Hematopoietic multipotent progenitor cell treated with erythropoietin and hydrocortisone succinate and interleukin-3 and kit ligand, for 17 days (in vitro differentiated cells): Measurements from ENCODE around the gene SORT1.
"Not testable (repeated sequence)": the region's sequence is repeated elsewhere in the genome, so short reads cannot be mapped to it uniquely, and the experiment has no call there.

ENCODE experiments used
- DNase-seq: peaks from one replicate; pipeline ENCODE4 v3.0.0-alpha.2; 2015; ENCODE audit warnings: low spot score

SORT1 gene

DNA sequence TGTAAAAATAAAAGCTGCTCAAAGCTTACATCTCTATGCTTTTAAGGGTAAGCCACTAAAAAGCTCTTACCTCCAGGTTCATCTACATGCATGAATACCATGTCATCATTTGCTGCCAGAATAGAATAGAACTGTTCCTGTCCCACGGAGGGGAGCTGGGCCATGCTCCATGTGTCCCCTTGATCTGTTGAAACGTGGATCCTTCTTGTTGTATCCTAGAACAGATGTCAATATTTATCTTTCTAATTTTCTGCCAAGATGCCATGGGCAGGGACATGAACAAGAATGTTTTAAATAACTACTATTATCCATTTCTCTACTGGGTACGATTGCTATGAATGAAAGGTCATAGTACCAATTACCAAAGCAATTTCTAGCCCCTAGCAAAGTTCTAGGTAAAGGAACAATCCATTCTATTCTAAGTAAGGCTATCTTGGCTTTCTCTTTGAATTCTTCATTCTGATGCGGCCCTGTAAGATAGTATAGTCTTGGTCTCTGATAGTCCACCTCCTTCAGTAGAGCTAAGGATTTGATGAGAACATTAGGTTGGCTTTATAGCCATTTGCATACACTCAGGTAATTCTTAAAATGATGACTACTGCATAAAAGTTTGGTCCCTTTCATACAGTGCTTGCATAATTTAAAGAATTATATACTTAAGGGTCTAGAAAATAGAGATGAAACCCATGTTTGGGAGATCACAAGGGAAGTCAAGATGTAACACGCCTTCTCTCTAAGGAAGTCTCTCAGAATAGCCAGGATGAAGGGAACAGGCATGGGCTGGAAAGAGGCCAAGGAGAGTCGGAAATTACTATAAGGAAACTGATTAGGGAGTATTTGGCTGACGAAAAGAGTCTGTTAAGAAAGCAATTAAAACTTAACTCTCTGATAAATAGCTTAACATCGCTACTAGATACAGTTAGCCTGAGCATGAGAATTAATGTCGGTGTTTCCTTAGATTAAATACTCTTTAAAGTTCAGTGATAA, 55.5 kb downstream of the SORT1 start:
- no peak for DNase-seq

DNA sequence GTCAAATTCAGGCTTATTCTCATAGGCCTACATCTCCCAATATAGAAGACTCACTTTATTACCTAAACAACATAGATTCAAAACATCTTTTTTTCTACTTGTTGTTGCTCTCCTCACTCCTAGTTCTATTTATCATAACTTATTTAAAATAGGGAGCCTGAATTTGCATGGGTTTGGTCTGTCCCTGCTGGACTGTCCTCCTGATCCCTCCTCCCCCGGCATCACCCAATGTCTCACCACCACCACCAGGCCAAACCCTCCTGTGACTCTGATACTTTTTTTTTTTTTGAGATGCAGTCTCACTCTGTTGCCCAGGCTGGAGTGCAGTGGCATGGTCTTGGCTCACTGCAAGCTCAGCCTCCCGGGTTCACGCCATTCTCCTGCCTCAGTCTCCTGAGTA, 59.1 kb downstream of the SORT1 start:
- no peak for DNase-seq

DNA sequence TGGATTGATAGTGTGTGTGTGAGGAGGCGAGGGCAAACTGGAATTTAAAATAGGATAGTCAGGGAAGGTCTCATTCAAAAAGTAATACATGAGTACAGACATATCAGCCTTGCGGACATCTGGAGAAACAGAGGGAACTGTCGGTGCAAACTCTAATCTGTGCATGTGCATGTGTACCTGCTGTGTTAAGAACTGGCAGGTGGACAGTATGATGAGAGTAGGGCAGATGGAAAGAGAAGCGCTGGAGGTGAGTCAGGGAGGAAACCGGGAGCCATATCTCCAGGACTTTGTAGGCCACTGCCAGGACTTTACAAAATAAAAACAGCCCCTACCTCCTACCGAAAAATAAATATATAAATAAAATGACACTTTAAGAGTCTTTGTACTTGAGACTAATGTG, 59.6 kb downstream of the SORT1 start:
- DNase-seq, result no peak

DNA sequence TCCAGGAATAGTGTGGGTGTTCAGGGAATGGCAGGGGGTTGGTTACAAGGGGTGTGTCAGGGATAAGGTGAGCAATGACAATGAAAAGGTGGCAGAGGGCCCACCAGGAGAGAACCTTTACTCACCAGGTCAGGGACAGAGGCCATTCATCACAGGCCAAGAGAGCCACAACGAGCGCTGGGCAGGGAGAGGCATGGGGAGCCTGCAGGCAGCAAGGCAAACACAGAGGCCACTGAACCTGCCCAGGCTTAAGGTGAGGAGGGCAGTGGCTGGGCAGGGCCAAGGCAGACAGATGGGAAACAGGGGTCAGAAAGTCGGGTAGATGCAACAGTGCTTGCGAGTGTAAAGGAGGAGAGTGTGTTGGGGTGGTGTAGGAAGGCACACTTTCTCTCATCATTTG, 62.6 kb downstream of the SORT1 start:
- no peak for DNase-seq

DNA sequence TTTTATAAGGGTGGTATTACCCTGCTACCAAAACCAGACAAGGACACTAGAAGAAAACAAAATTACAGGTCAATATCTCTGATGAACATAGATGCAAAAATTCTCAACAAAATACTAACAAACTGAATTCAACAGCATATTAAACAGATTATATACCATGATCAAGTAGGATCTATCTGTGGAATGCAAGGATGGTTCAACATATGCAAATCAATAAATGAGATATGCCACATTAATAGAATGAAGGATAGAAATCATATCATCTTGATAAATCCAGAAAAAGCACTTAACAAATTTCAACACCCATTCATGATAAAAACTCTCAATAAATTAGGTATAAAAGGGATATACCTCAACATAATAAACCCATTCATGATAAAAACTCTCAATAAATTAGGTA, 66.6 kb downstream of the SORT1 start:
- DNase-seq, result no peak

DNA sequence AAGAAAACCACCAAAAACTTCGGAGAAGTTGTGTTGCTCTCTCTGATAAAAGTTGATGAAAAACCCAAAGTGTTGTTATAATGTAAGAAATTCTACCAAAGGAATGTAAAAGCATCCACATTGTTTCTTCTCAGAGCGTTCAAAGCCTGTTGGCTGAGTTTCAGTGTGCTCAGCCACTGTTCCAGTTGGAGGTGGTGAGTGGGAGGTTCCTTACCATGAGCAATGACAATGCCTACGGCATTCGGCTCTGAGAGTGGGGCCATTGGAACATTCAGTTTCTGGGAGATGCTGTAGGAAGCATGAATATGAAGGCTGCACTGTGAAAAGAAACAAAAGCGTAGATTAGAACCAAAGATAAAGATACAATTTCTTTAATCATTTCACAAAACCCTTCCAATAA, 70.4 kb downstream of the SORT1 start:
- DNase-seq, result no peak

DNA sequence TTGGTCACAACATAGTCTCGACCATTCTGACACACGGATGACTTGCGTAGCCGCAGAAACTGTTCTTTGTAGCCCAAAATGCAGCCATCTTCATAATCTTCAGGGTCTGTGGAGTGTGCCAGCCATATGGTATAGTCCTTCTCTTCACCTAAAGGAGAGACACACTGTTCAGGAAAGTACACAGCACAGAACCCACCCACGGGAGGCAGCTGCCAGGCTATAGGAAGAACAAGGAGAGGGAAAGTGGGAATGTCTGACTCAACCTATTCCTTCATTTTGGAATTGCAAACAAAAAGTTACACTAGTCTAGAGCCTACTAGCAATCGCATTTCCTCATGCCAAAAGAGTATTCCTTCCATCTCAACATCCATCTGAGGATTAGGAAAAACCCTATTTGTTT, 74.7 kb downstream of the SORT1 start:
- no peak for DNase-seq

DNA sequence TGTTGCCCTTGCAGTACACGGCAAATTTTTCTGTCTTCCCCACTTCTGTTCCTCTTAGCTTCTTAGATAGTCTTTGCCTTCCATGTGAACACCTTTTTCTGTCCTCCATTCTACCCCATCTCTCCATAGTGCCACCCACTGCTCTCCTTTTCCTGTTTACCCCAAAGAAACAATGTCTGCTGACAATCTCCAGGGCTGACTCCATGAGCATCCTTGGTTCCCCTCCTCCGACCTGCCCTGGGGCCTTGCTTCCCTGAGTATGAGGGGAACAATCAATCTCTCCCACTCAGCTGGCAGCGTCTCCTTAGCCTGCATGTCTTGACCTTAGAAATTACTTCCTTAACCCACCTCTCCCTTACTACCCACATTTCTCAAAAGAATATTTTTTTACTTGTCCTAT, 78.6 kb downstream of the SORT1 start:
- no peak for DNase-seq

DNA sequence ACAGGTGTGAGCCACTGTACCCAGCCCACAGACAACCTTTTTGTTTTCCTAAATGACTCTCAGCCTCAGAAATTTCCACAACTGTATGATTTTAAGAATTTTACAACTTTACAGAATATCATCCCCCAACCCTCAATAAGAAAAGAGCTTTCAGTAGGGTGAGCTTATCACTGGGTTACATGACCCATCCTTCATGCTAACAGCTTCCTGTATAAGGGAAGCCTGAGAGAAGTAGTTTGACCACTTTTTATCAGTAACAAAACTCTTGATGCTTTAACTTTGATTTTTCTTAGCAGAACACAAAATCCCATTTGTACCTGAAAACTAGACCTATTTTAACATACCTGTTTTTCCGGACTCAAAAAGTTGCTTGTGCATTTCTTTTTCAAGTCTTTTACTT, 81.2 kb downstream of the SORT1 start:
- DNase-seq, result no peak

DNA sequence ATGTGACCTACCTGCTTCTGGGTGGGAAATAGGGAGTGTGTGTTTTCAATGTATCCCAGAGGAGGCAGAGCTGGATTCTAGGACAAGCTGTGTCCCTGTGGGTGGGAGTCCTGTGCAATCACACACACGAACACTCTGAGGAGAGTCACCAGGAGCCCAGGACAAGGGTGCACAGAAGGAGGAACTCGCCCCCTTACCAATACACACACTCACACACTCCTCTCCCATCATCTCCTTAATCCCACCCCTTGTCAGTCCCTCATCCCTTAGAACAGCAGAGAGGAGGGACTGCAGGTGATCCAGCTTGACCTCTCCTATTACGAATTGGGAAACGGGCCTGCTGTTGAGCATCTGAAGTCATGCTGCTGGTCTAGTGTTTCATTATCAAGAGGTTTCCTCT, 82.4 kb downstream of the SORT1 start:
- no peak for DNase-seq

DNA sequence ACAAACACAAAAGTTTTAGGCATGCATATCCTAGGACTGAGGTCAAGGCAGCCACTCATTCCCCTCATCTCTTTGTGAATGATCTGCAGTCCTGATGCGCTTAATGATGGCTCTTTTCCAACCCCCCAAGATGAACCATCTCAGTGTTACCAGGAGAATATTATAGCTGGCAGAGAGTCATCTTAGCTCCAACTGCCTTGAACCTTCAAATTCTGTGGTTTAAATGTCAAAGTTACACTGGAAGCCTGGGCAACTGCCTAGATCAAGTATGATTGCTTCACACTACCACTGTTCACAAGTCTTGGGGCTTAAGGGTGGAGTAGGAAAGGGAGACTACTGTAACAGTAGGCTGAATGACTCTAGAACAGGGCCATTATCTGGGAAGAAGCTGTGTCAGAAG, 82.9 kb downstream of the SORT1 start:
- no peak for DNase-seq

DNA sequence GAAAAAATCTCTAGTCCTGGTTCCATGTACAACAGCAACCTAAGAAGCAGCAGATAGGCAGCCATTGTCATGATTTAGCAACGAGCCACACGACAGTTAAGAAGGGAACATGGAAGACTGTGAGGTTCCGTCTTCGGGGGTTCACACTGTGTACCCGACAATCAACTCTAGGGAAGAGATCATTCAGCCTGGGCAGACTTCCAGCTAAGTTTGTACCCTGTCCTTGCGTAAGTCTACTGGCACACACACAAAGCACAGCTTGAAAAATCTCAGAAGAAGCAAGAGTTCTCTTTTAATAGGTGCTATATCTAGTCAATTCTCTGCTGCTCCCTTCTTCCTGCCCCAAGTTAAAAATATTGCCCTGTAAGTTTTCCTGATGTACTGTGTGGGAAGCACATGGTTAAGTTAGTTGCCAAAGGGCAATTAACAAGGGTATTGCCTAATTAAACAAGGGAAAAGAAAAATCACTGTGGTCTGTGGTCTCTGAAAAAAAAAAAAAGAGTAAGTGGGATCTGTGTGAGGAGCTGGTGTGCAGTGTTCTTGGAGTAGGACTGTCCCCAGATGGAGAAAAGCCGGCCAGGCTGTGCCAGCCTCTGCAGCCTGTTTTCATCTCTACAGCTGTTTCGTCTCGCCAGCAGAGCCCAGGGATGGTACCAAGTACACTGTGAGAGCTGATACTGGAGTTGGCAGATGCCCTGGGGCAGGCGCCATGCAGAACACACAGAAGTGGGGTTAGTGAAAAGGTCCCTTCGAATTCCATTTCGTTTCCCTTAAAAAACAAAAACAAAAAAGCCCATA, 84.5 kb downstream of the SORT1 start:
- no peak for DNase-seq

DNA sequence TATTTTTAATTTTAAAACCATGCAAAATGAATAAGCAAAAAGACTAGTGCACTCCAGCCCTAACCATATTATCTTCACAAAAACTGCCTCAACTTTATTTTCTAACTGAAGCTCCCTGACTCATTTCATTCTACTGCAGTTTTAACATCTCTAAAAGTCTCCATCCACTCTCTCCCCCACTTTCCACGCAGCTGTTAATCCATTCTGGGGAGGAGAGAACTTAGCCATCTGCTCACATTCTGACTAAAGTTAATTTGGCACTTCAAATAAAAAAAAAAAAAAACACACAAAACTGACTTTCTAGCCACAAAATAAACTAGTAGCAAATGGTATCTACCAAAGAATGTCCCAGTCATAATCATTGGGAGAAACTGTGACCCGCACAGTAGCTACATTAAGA, 85.5 kb downstream of the SORT1 start:
- no peak for DNase-seq

DNA sequence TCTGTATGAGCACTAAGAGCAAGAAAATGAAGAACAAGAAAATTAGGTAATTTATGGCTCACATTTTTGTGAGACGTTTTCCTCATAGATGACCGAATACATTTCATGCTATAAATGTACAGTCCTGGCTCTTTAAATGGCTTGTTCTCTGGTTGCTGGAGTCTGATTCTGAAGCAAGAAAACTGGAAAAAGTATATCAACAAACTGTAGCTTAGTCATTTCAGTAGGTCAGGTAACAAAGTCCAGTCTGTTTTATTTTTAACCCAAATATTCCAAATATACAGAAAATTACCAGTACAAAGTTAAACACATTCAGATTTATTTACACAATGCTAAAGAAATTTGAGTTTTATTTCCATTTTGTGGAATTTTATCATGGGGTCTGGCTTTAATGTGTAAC, 88.4 kb downstream of the SORT1 start:
- no peak for DNase-seq

DNA sequence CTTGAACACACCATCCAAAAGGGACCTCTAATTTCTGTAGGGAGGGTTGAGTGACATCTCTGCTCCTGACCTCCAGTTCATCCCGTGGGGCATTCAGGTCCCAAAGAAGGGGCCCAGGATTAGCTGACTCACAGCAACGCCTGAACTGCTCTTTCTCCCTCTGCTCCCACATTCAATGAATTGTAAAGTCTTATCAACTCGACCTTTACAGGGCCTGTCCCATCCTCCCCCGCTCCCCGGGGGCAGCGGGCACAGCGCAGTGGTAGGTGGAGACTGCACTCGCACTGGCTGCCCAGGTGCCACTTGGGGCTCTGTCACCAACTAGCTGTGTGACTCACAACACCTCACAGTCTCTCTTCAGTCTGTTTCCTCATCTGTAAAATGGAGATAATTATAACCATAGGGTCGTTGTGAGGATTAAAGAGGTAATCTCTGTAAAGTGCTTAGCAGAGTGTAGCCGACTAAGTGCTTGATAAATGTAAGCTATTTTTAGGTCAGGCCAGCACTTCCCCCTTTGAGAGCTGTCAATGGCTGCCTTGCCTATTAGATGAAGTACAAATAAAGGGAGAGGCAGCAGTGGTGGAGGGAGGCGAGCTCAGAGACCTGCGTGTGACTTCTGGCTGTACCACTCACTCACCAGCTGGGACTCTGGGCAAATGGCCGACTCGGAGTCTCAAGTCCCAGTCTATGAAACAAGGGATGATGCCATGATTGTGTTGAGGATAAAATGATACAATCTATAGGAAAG, 90.3 kb downstream of the SORT1 start:
- DNase-seq, result no peak

DNA sequence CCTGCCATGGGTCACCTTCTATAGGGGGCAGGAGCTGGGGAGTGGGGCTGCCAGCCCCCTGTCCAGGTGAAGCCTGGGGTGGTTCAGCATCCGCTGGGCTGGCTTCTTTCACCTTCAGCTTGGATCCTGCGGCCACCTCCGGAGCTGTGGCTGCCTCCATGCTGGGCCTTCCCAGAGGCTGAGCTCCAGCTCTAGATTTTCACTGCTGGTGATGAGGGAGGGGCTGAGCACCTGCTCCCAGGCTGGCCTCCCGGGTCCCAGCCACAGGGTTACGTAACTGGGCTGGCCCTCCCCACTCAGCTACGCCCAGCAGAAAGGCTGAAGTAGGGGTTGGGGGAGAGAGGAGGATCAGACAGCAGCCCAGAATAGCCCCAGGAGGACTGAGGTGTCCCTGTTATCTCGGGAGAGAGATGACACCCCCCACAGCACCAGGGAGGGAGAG, 90.9 kb downstream of the SORT1 start, which contains the start of gene MYBPHL:
TSS of gene MYBPHL (minus strand) at position 180 of the 442 bp plus-strand sequence. CDS start at position 160, 20 bp downstream.
- no peak for DNase-seq

DNA sequence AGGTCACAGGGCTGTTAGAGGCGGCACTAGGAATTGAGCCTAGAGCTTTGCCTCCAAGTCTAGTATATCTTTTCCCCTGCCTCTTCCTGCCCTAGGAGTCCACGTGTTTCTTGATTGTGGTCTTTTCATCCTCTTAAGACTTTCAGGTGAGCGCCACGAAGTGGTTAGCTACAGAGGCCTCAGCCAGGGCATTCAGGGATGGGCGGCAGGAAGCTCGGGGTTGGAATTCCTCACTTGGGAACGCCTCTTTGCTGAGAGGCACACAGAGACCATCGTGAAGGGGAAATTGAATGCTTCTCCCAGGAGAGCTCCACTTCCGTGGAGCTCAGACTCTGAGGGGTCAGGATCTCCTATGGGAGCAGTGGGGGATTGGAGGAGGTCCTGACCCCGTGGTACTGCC, 91.7 kb downstream of the SORT1 start:
- DNase-seq, result not testable (repeated sequence)

DNA sequence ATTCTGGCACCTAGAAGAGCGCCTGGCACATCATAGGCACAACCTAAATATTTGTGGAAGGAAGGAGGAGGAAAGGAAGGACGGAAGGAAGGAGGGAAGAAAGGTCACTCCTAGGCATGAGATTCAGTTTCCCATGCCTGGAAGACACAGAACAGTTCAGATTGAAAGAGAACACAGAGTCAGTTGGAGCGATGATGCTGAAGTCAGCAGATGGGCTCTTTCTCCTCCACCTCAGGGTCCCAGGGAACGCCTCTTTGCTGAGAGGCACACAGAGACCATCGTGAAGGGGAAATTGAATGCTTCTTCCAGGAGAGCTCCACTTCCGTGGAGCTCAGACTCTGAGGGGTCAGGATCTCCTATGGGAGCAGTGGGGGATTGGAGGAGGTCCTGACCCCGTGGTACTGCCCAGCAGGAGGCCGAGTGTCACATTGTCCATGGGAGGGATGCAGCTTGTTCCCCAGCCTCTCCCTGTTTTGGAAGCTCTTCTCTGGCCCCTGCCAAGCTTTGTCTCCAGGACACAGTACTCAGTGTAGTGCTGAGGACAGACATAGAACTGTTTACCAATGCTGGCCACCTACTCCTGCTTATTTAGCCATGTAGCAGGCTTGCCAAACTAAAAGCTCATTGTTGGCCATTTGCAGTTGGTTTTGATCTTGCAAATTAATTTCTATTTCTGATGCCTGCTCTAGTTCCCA, 93.3 kb downstream of the SORT1 start:
- no peak for DNase-seq

DNA sequence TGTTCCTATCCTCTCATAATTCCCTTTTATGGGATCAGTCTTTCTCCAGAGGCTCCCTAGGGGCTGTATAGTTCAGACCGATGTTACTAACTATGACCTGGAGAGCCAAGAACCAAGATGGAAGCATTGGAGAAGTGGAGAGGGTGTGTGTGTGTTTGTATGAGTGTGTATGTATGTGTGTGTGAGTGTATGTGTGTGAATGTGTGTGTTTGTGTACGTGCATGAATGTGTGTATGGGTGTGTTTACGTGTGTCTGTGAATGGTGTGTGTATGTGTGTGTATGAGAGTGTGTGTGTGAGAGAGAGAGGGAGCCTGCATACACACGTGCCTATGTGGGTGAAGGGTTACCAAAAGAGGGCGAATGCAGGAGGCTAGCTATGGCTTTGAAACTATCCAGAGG, 95.8 kb downstream of the SORT1 start:
- DNase-seq, result no peak

DNA sequence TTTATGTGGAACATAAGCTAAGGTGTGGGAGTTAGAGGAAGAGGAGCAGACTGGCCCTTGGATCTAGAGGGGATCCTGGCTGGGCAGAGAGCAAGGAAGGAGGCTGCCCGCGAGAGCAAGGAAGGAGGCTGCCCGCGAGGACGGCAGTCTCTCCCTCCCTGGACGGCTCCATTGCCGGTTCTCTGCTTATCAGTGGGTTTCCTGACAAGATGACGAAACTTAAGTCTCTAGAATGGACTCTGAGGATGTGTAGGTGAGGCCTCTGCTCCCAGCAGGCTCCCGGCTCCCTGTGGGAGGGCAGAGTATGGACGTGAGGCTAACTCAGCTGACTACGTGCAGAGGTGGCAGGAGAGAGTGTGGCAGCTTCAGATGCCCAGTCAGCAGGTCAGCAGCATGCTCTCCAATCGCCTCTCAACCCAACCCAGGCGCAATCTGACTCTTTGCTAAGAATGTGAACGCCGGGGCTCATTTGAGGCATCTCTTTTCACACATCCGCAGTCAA, 97.0 kb downstream of the SORT1 start:
- no peak for DNase-seq

DNA sequence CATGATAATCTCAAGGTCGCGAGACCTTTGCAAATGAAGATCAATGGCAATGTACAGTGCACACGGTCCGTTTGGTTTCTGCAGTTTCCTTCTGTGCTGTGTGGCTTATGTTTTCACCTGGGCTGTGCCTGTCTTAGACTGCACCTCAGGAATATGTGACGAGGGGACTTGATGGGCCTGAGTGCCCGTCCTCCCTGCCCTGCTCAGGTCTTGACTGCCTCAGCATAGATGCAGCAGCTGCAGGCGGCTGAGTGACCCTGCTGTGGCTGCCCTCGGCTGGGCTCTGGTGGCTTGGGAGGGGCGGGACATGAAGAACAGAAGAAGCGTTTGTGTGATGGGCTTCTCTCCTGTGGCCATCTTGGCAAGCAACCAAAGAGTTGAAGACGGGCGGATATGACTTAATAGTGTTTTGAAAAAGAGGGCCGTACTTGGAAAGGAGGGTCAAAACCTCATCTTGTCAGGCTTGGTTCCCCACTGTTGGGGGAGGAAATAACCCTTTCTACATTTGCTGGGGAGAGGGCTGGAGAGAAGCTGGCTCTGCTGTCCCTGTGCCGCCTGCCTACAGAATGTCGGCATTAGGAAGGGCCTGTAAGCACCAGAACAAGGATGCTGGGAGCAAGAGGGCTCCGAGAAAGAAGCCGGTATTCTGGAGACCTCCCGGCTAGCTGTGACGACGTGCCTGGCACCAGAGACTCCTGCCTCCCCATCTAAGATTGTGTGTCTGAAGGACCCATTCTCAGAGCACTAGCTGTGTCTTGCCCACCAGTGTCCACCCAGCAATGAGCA, 98.0 kb downstream of the SORT1 start:
- DNase-seq, result no peak
